Mesendoderm (in vitro differentiated cells): ENCODE measurements around the gene LRP6.

Experiments
- DNase-seq: peaks from one replicate; pipeline ENCODE4 v3.0.0; 2013
- H2AK5ac ChIP-seq: 2 replicates; pipeline ENCODE4 v1.6.1; 2013; ENCODE audit warnings: low read length, inconsistent platforms
- H2BK120ac ChIP-seq: 2 replicates; pipeline ENCODE4 v1.6.1; 2013; ENCODE audit warnings: low read depth, mild to moderate bottlenecking, low read length, moderate library complexity, mixed read lengths
- H2BK15ac ChIP-seq: replicated peaks from 2 replicates; pipeline ENCODE4 v1.6.1; 2013; ENCODE audit warnings: low read depth, mild to moderate bottlenecking, moderate library complexity
- H2BK5ac ChIP-seq: 2 replicates; pipeline ENCODE4 v1.6.1; 2013; ENCODE audit warnings: low read length, inconsistent platforms
- H3K18ac ChIP-seq: 2 replicates; pipeline ENCODE4 v1.6.1; 2013; ENCODE audit warnings: mild to moderate bottlenecking, low read length, mixed read lengths
- H3K23ac ChIP-seq: one replicate; pipeline ENCODE4 v1.6.1; 2013; ENCODE audit warnings: low read length
- H3K27ac ChIP-seq: 2 replicates; pipeline ENCODE4 v1.5.1; 2013; ENCODE audit warnings: low read depth, mild to moderate bottlenecking, inconsistent platforms, low read length, moderate library complexity
- H3K27me3 ChIP-seq: 2 replicates; pipeline ENCODE4 v1.6.1; 2013; ENCODE audit warnings: low read length, control low read depth, mild to moderate bottlenecking, inconsistent platforms; ENCODE audit not compliant: insufficient read depth, poor library complexity
- H3K36me3 ChIP-seq: 2 replicates; pipeline ENCODE4 v1.6.1; 2013; ENCODE audit warnings: low read length, inconsistent platforms; ENCODE audit not compliant: control insufficient read depth, insufficient read depth
- H3K4ac ChIP-seq: one replicate; pipeline ENCODE4 v1.6.1; 2013; ENCODE audit warnings: low read depth, mild to moderate bottlenecking, low read length, moderate library complexity
- H3K4me1 ChIP-seq: 2 replicates; pipeline ENCODE4 v1.6.1; 2013; ENCODE audit warnings: low read depth, low read length, inconsistent platforms; ENCODE audit not compliant: control insufficient read depth
- H3K4me2 ChIP-seq: 2 replicates; pipeline ENCODE4 v1.6.1; 2013; ENCODE audit warnings: low read length
- H3K4me3 ChIP-seq: 2 replicates; pipeline ENCODE4 v1.5.1; 2013; ENCODE audit warnings: mild to moderate bottlenecking, low read length
- H3K56ac ChIP-seq: one replicate; pipeline ENCODE4 v1.6.1; 2013; ENCODE audit warnings: low read length
- H3K79me1 ChIP-seq: 2 replicates; pipeline ENCODE4 v1.6.1; 2013; ENCODE audit warnings: low read length, inconsistent platforms
- H3K79me2 ChIP-seq: 2 replicates; pipeline ENCODE4 v1.6.1; 2013; ENCODE audit warnings: mild to moderate bottlenecking, low read length; ENCODE audit not compliant: control insufficient read depth, insufficient read depth
- H3K9ac ChIP-seq: 2 replicates; pipeline ENCODE4 v1.6.1; 2013; ENCODE audit warnings: low read length, inconsistent platforms
- H4K5ac ChIP-seq: one replicate; pipeline ENCODE4 v1.6.1; 2013; ENCODE audit warnings: low read length
- H4K8ac ChIP-seq: one replicate; pipeline ENCODE4 v1.6.1; 2013; ENCODE audit warnings: low read depth, mild to moderate bottlenecking, control low read depth, low read length, moderate library complexity
- WGBS: extraction: QIAGEN DNeasy Blood & Tissue Kit; methylation state at CpG from one replicate; pipeline ENCODE4 v1.1.7; 2013; ENCODE audit warnings: low lambda C conversion rate, missing lambda C conversion rate; ENCODE audit not compliant: insufficient coverage; ENCODE audit errors: extremely low coverage; 5-methylcytosine and 5-hydroxymethylcytosine counted together

Gene LRP6

DNA sequence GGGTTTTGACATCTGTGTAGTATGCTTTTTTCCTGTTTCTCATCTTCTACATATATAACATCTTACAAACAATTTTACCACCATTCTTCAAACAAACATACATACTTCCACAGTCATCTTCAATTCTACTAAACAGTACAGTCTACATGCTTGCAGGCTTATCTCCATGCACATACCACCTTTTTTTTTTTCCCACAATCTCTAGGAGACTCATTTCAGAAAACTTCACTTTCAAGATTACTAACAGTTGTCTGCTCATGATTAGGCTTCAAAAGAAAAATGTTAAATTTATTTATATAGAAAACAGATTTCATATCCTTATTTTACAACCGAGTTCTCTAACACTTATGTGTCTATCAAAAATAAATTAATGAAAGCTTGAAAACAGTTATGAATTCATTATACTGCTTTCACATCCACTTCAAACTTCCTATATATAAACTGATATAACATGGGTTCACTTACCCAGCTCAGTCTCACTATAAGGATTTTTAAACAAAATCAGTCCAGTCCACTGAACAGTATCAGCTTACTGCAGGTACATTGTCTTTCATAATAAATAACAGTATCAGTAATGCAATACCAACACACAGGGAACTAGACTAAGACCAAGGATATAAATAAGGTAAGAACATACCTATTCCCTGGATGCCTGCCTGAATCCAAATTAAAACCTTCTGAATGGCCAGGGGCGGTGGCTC lies 42.5 kb downstream of the LRP6 start:
- DNase-seq: no peak
- Histone ChIP-seq H2BK15ac (no peak overlapping the region), H4K8ac (no peak overlapping the region), H3K23ac (no peak overlapping the region), H3K36me3 (no peaks in the 10 kb centered on the region), H2BK120ac (no peak overlapping the region), H4K5ac (no peak overlapping the region), H3K4ac (no peak overlapping the region), H3K4me2 (no peak overlapping the region), H3K79me1 (peaks cover 9% of the 10 kb centered on the region), H3K4me1 (peaks cover 5% of the 10 kb centered on the region), H3K56ac (no peak overlapping the region), H3K79me2 (peaks cover 73% of the 10 kb centered on the region), H2BK5ac (no peak overlapping the region), H3K4me3 (no peak overlapping the region), H3K27ac (no peak overlapping the region), H2AK5ac (no peak overlapping the region), H3K27me3 (no peaks in the 10 kb centered on the region), H3K18ac (no peak overlapping the region), H3K9ac (no peak overlapping the region)
- WGBS: no CpG with 5 or more reads among the region's 2 CpGs

DNA sequence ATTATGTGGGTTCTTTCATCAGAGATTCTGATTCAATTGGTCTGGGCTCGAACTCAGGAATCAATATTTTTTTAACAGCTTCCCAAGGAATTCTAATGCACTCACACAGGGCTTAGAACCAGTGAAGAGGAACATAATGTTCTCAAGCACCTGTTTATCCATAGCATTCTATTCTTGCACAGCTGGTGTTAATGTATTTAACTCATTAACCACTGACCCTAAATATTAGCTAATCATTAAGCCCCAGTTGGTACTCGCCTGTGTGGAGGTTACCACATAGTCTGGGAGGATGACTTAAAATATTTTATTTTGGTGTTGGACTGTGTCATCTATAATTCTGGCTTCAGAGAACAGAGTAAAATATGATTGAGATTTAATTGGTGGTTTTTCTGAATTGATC lies 45.3 kb downstream of the LRP6 start:
- no peak overlapping the region for H3K4ac ChIP-seq
- H3K27me3 ChIP-seq: no peaks in the 10 kb centered on the region
- no peaks in the 10 kb centered on the region for H3K36me3 ChIP-seq
- peaks cover 80% of the 10 kb centered on the region for H3K79me2 ChIP-seq
- no peak overlapping the region for H4K8ac ChIP-seq
- H3K56ac ChIP-seq: no peak overlapping the region
- H4K5ac ChIP-seq: no peak overlapping the region
- H2BK5ac ChIP-seq: no peak overlapping the region
- peaks cover 8% of the 10 kb centered on the region for H3K79me1 ChIP-seq
- DNase-seq: no peak
- no peak overlapping the region for H3K4me3 ChIP-seq
- no peak overlapping the region for H2AK5ac ChIP-seq
- no peak overlapping the region for H3K9ac ChIP-seq
- H3K23ac ChIP-seq: no peak overlapping the region
- H3K4me2 ChIP-seq: no peak overlapping the region
- H2BK15ac ChIP-seq: no peak overlapping the region
- no peak overlapping the region for H3K18ac ChIP-seq
- peaks cover 6% of the 10 kb centered on the region for H3K4me1 ChIP-seq
- no peak overlapping the region for H2BK120ac ChIP-seq
- no peak overlapping the region for H3K27ac ChIP-seq
- no CpG with 5 or more reads among the region's 2 CpGs for WGBS

DNA sequence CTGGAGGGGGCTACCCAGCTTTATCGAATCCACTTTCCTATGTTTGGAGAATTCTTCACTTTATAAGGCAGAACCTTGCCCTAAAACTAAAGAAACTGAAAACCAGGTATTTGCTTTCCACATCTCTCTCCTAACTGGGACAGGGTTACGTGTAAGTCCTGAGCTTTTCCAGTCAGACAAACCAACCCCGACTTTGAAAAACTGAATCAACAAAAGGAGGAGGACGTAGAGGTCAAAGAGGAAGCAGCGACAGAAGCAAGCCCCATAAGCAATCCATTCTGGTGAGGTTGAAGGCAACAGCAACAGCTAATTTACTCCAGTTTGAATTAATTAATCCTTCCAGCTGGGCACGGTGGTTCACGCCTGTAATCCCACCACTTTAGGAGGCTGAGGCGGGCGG lies 47.2 kb downstream of the LRP6 start:
- H3K36me3 ChIP-seq: no peaks in the 10 kb centered on the region
- peak overlapping the region; percentile 41 for H3K18ac ChIP-seq
- H3K4me1 ChIP-seq: peaks cover 6% of the 10 kb centered on the region
- H3K23ac ChIP-seq: no peak overlapping the region
- H3K4me2 ChIP-seq: no peak overlapping the region
- H4K8ac ChIP-seq: no peak overlapping the region
- H3K9ac ChIP-seq: no peak overlapping the region
- no peak for DNase-seq
- H3K79me2 ChIP-seq: peaks cover 66% of the 10 kb centered on the region
- H3K27ac ChIP-seq: no peak overlapping the region
- no peak overlapping the region for H2BK15ac ChIP-seq
- no peak overlapping the region for H2AK5ac ChIP-seq
- H4K5ac ChIP-seq: no peak overlapping the region
- no peak overlapping the region for H3K4me3 ChIP-seq
- no peaks in the 10 kb centered on the region for H3K27me3 ChIP-seq
- no peak overlapping the region for H2BK5ac ChIP-seq
- peaks cover 6% of the 10 kb centered on the region for H3K79me1 ChIP-seq
- WGBS: no CpG with 5 or more reads among the region's 9 CpGs
- H2BK120ac ChIP-seq: peak overlapping the region; percentile 61
- H3K56ac ChIP-seq: no peak overlapping the region
- no peak overlapping the region for H3K4ac ChIP-seq

DNA sequence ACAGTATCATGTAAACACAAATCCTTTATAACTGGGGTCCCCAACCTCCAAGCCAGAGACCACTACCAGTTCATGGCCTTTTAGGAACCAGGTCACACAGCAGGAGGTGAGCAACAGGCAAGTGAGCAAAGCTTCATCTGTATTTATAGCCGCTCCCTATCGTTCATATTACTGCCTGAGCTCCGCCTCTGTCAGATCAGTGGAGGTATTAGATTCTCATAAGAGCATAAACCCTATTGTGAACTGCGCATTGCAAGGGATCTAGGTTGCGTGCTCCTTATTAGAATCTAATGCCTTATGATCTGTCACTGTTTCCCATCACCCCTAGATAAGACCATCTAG lies 49.9 kb downstream of the LRP6 start:
- H3K4me3 ChIP-seq: no peak overlapping the region
- no peak overlapping the region for H3K27ac ChIP-seq
- peak overlapping the region; percentile 51 for H3K56ac ChIP-seq
- H3K4me2 ChIP-seq: no peak overlapping the region
- H3K27me3 ChIP-seq: no peaks in the 10 kb centered on the region
- H3K4me1 ChIP-seq: peaks cover 6% of the 10 kb centered on the region
- no peak for DNase-seq
- H4K5ac ChIP-seq: no peak overlapping the region
- H2BK5ac ChIP-seq: peak overlapping the region; percentile 25
- H4K8ac ChIP-seq: no peak overlapping the region
- H3K23ac ChIP-seq: no peak overlapping the region
- no peak overlapping the region for H2AK5ac ChIP-seq
- no peak overlapping the region for H3K18ac ChIP-seq
- peaks cover 57% of the 10 kb centered on the region for H3K79me2 ChIP-seq
- H3K4ac ChIP-seq: no peak overlapping the region
- H2BK15ac ChIP-seq: no peak overlapping the region
- H2BK120ac ChIP-seq: no peak overlapping the region
- no CpG with 5 or more reads among the region's 5 CpGs for WGBS
- peaks cover 4% of the 10 kb centered on the region for H3K79me1 ChIP-seq
- no peak overlapping the region for H3K9ac ChIP-seq
- H3K36me3 ChIP-seq: no peaks in the 10 kb centered on the region

DNA sequence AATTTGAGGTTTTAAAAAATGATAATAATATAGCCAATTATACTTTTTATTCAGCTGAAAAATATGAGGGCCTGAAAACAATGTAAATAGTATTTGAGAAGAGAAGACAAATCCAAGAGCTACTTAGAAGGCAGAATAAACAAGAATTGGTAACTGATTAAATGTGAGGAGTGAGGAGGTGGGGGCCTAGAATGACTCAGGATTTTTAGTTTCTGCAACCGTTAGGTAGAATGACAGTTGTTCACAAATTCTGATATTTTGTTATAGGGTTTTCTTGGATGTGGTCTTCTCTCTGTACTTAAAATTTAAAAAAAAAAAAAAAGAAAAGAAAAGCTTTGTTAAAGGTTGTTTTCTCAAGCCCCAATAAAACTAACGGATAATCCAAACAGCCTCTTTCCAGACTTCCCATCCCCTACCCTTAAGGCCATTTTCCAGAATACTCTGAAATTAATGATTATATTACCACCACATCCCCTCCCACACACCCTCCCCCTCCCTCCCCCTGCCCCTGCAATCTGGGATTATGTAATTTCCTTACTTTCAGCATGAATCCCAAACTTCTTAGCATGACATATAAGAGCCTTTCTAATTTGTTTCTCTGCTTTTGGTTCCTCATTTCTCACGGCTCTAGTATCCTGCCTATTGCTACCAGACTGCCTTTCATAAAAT lies 50.4 kb downstream of the LRP6 start:
- no CpG with 5 or more reads among the region's 3 CpGs for WGBS

More for the DNA sequence above, 50.4 kb downstream of the LRP6 start:
- Histone ChIP-seq H2BK120ac (peak overlapping the region; percentile 65), H4K5ac (no peak overlapping the region), H3K27me3 (no peaks in the 10 kb centered on the region), H3K56ac (peak overlapping the region; percentile 51), H4K8ac (no peak overlapping the region), H3K79me2 (peaks cover 56% of the 10 kb centered on the region), H3K36me3 (no peaks in the 10 kb centered on the region), H3K27ac (no peak overlapping the region), H3K79me1 (peaks cover 4% of the 10 kb centered on the region), H3K4ac (no peak overlapping the region), H3K4me3 (no peak overlapping the region), H3K9ac (no peak overlapping the region), H3K23ac (no peak overlapping the region), H2AK5ac (no peak overlapping the region), H3K18ac (no peak overlapping the region), H2BK15ac (peak overlapping the region; percentile 36), H2BK5ac (peak overlapping the region; percentile 25), H3K4me1 (peaks cover 6% of the 10 kb centered on the region), H3K4me2 (no peak overlapping the region)
- DNase-seq: no peak
